ENCODE results near the gene TMEM100. TPM values are rescaled to one million over a fixed set of nuclear protein-coding genes. Genes with fewer than 3 reads are reported as not detected.
"Not testable (repeated sequence)": the region's sequence is repeated elsewhere in the genome, so short reads cannot be mapped to it uniquely, and the experiment has no call there.

Gene TMEM100
- total RNA-seq, 1 donor from 2014 or later, result 443 TPM

GRCh38 chr17:55672585-55673501, 49.8 kb downstream of the TMEM100 start:
- no peaks in the 10 kb centered on the region for H3K27me3 ChIP-seq (ENCODE audit: low read depth)
- no peaks in the 10 kb centered on the region for H3K9me3 ChIP-seq
- no peaks in the 10 kb centered on the region for H3K36me3 ChIP-seq
- intact Hi-C loops (cut with DNase I), result no loop called here
- H3K4me1 ChIP-seq, result peaks cover 21% of the 10 kb centered on the region
- DNase-seq, result no peak
- H3K27ac ChIP-seq, result peak overlapping the region; percentile 34
- H3K4me3 ChIP-seq, result no peak overlapping the region
- TF ChIP-seq, protein P1, sequence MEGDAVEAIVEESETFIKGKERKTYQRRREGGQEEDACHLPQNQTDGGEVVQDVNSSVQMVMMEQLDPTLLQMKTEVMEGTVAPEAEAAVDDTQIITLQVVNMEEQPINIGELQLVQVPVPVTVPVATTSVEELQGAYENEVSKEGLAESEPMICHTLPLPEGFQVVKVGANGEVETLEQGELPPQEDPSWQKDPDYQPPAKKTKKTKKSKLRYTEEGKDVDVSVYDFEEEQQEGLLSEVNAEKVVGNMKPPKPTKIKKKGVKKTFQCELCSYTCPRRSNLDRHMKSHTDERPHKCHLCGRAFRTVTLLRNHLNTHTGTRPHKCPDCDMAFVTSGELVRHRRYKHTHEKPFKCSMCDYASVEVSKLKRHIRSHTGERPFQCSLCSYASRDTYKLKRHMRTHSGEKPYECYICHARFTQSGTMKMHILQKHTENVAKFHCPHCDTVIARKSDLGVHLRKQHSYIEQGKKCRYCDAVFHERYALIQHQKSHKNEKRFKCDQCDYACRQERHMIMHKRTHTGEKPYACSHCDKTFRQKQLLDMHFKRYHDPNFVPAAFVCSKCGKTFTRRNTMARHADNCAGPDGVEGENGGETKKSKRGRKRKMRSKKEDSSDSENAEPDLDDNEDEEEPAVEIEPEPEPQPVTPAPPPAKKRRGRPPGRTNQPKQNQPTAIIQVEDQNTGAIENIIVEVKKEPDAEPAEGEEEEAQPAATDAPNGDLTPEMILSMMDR (IDR thresholded peaks at IDR 0.05), result no peak
- peak in 1 of 2 donors; percentile 35 for ATAC-seq

DNA sequence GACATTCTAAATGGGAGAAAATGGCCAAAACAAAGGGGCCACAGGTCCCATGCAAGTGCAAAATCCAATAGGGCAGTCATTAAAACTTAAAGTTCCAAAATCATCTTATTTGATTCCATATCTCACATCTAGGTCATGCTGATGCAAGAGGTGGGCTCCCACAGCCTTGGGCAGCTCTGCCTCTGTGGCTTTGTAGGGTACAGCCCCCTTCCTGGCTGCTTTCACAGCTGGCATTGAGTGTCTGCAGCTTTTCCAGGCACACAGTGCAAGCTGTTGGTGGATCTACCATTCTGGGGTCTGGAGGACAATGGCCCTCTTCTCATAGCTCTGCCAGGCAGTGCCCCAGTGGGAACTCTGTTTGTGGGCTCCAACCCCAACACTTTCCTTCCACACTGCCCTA, 50.7 kb downstream of the TMEM100 start:
- ATAC-seq; DNase-seq; H3K36me3 ChIP-seq; H3K9me3 ChIP-seq; intact Hi-C loops (cut with DNase I); H3K4me3 ChIP-seq; H3K27me3 ChIP-seq (ENCODE audit: low read depth): not testable (repeated sequence)
- Histone ChIP-seq H3K4me1 (peaks cover 28% of the 10 kb centered on the region), H3K27ac (peak overlapping the region; percentile 34)

Other genes with a start within 250 kb of the TMEM100 start
- not detected for gene SMIM36, start 211.4 kb downstream of the TMEM100 start, total RNA-seq
- gene PCTP, start 28.2 kb upstream of the TMEM100 start, total RNA-seq, result 28.1 TPM

Data from lower lobe of right lung (tissue), 2 donors.